HG02623 (cell line): ENCODE data around the gene SPDYE16.
"Not testable (repeated sequence)": the region's sequence is repeated elsewhere in the genome, so short reads cannot be mapped to it uniquely, and the experiment has no call there.

Experiments
- ATAC-seq: cut with Tn5 transposase; IDR thresholded peaks from one replicate; pipeline ENCODE4 v1.9.1; 2021; ENCODE audit warnings: moderate library complexity; ENCODE audit not compliant: unreplicated experiment

Gene SPDYE16

GRCh38 chr7:76543197-76543596, at the start of gene SPDYE16:
Gene SPDYE16, minus strand, starts transcription at chr7:76543297. Its CDS starts 1,838 bp downstream, at chr7:76541459.
- ATAC-seq: not testable (repeated sequence)

GRCh38 chr7:76592694-76593093, 49.6 kb upstream of the SPDYE16 start:
- not testable (repeated sequence) for ATAC-seq

GRCh38 chr7:76591602-76592304, 48.7 kb upstream of the SPDYE16 start:
- ATAC-seq: peak; percentile 68

- ATAC-seq: not testable (repeated sequence)
Observed at GRCh38 chr7:76591033-76591432, 47.9 kb upstream of the SPDYE16 start.

- not testable (repeated sequence) for ATAC-seq
Observed at GRCh38 chr7:76588586-76588985, 45.5 kb upstream of the SPDYE16 start.

GRCh38 chr7:76586585-76587315, 43.7 kb upstream of the SPDYE16 start:
- ATAC-seq: not testable (repeated sequence)

- not testable (repeated sequence) for ATAC-seq
Observed at GRCh38 chr7:76583636-76584281, 40.7 kb upstream of the SPDYE16 start.

GRCh38 chr7:76582848-76583631, 39.9 kb upstream of the SPDYE16 start:
- not testable (repeated sequence) for ATAC-seq

GRCh38 chr7:76575919-76576655, 33.0 kb upstream of the SPDYE16 start:
- ATAC-seq: not testable (repeated sequence)

- ATAC-seq: not testable (repeated sequence)
Observed at GRCh38 chr7:76575431-76575830, 32.3 kb upstream of the SPDYE16 start.

- ATAC-seq: not testable (repeated sequence)
Observed at GRCh38 chr7:76572296-76572695, 29.2 kb upstream of the SPDYE16 start.

GRCh38 chr7:76570324-76570775, 27.3 kb upstream of the SPDYE16 start:
- not testable (repeated sequence) for ATAC-seq

GRCh38 chr7:76568742-76569141, 25.6 kb upstream of the SPDYE16 start:
- ATAC-seq: not testable (repeated sequence)

- not testable (repeated sequence) for ATAC-seq
Observed at GRCh38 chr7:76567753-76568152, 24.7 kb upstream of the SPDYE16 start.

- not testable (repeated sequence) for ATAC-seq
Observed at GRCh38 chr7:76567311-76567710, 24.2 kb upstream of the SPDYE16 start.

GRCh38 chr7:76565001-76565400, 21.9 kb upstream of the SPDYE16 start:
- ATAC-seq: not testable (repeated sequence)

- ATAC-seq: not testable (repeated sequence)
Observed at GRCh38 chr7:76561342-76561741, 18.2 kb upstream of the SPDYE16 start.

GRCh38 chr7:76560157-76560556, 17.1 kb upstream of the SPDYE16 start:
- not testable (repeated sequence) for ATAC-seq

- ATAC-seq: not testable (repeated sequence)
Observed at GRCh38 chr7:76559685-76560084, 16.6 kb upstream of the SPDYE16 start.

- ATAC-seq: not testable (repeated sequence)
Observed at GRCh38 chr7:76551992-76552391, 8.9 kb upstream of the SPDYE16 start.
